VCaP (cell line): ENCODE data around the gene TMEM50A.
"Not testable (repeated sequence)": the region's sequence is repeated elsewhere in the genome, so short reads cannot be mapped to it uniquely, and the experiment has no call there.

Experiments
- H3K27ac ChIP-seq: fragments of 450-650 bp; 2 replicates; pipeline ENCODE4 v1.5.1; 2017
- TF ChIP-seq, protein P1 (sequence below): fragments of 450-650 bp; conservative IDR thresholded peaks from 2 replicates; pipeline ENCODE4 v1.5.1; 2017; ENCODE audit warnings: mild to moderate bottlenecking, moderate library complexity

The TMEM50A gene

DNA sequence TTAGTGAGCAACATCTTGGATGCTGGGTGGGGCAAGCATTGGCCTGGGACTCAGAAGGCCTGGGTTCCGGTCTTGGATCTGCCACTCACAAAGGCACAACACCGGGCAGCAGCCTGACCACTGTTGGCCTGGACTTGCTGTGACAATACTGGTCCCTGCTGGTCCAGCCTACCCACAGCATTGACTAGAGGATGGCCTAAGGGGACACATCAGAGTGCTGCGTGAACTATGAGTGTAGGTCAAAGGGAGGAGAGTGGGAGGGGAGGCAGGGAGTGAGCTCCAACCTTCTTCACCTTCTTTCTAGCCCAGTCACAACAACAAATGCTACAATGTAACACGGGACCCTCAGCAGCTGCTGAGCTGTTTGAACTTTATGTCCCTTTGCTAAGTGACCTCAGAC lies 31.1 kb downstream of the TMEM50A start:
- TF ChIP-seq, protein P1, sequence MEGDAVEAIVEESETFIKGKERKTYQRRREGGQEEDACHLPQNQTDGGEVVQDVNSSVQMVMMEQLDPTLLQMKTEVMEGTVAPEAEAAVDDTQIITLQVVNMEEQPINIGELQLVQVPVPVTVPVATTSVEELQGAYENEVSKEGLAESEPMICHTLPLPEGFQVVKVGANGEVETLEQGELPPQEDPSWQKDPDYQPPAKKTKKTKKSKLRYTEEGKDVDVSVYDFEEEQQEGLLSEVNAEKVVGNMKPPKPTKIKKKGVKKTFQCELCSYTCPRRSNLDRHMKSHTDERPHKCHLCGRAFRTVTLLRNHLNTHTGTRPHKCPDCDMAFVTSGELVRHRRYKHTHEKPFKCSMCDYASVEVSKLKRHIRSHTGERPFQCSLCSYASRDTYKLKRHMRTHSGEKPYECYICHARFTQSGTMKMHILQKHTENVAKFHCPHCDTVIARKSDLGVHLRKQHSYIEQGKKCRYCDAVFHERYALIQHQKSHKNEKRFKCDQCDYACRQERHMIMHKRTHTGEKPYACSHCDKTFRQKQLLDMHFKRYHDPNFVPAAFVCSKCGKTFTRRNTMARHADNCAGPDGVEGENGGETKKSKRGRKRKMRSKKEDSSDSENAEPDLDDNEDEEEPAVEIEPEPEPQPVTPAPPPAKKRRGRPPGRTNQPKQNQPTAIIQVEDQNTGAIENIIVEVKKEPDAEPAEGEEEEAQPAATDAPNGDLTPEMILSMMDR: no peak
- no peak overlapping the region for H3K27ac ChIP-seq

DNA sequence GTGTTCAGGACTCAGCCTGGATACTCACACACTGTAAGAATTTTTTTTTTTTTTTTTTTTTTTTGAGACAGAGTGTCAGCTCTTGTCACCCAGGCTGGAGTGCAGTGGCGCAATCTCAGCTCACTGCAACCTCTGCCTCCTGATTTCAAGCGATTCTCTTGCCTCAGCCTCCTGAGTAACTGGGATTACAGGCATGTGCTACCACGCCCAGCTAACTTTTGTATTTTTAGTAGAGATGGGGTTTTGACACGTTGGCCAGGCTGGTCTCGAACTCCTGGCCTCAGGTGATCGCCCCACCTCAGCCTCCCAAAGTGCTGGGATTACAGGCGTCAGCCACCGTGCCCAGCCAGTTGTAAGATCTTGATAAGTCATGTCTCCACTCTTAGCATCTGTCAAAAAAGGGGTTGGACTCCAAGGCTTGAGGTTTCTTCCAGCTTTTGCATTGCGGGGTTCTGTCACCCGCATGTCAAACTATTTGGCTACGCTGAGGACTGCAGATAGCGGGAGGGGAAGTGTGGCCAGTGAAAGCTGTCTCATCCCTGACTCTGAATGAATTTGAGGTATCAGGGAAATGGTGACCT lies 31.6 kb downstream of the TMEM50A start:
- not testable (repeated sequence) for H3K27ac ChIP-seq

DNA sequence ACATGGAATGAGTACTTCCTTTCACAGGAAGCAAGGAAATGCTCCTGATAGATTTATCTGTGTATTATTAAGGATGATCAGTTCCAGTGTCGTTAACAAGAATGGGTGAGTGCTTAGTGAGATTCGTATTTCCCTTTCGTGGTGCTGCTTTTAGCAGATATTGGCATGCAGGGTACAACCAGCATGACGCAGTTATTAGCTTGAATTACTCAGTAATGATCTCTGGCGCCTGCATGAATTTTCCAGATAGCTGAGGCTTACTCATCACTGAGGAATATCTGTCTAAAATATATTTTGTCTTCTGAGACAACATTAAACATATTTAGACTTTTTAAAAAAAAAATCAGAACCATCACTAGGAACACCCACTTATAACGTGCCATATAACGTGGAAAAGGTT lies 33.6 kb downstream of the TMEM50A start:
- H3K27ac ChIP-seq: not testable (repeated sequence)

DNA sequence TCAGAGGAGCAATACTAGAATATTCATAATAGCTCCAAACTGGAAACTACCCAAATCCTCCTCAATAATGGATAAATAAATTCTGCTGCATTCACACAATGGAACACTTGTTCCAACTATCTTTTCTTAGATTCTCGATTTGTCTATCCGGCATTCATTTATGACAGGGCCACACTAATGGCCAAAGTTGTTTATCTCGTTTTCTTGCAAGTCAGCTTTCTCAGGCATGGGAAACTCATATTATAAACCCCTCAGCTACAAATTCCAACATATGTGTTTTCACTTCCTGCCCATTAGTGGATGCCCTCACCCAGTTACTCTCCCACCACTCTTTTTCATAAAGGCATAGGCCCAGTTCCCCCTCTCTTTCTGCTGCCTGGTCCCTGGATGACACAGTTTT lies 40.2 kb downstream of the TMEM50A start:
- H3K27ac ChIP-seq: not testable (repeated sequence)

DNA sequence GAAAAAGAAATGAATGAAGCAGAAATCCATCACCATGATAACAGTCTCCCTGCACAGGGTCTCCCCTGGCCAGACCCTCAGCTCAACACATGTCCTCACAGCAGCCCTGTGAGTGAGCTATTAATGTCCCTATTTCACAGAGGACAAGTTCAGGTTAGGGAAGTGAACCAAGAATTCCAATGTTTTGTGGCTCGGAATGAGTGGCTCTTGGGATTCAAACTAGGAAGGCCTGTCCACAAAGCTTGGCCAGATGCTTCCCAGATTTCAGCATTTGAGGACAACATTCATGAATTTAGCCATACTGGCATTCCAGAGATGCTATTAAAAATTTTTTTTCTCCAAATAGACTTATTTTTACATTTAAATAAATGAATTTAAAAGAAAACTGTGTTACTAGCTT lies 44.4 kb downstream of the TMEM50A start:
- not testable (repeated sequence) for H3K27ac ChIP-seq

DNA sequence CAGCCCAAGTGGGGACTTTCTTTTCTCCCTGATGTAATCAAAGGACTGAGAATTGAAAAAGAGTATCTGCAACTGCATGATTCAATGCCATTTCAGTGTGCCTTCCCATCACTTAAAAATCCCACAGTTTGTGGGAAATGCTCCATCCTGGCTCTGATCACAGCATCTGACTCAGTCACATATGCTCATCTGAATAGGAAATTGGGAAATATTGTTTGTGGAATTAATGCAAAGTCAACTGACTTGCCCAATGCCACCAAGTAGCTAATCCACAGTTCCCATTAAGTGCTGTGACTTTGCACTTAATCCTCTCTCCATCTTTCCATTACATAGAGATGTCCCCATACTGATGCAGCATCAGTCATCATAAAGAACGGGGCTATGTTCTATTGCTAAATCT lies 45.0 kb downstream of the TMEM50A start:
- H3K27ac ChIP-seq: not testable (repeated sequence)

DNA sequence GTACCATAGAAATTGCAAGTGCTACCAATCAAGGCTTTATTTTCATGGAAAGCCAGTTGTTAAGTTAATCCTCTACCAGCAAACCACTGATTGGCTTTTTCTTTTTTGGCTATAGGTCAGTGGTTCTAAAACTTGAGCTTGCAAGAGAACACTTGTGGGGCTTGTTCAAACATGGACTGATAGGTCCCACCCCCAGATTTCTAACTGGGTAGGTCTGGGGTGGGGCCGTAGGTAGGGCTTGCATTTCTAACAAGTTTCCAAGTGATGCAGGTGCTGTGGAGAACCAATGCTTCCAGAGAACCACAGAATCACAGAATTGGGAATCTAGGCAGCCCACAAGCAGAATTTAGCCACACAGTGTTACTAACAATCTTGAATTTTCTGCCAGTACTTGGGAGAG lies 45.7 kb downstream of the TMEM50A start:
- H3K27ac ChIP-seq: not testable (repeated sequence)

DNA sequence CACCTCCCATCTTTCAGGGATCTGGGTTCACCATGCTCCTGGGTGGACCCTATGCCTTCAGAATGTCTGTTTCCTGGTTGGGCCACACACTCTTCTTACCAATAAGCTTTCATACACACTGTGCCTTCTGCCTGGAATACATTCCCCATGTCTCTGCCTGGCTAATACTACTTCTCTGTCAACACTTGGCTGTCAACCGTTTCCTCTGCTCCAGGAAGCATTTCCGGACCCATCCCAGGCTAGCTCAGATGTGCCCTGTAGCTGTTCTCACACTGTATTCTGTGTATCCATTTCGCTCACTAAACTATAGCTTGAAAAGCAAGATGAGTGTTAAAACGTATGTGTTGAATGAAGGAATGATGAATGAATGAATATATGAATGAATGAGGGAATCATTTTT lies 49.0 kb downstream of the TMEM50A start:
- not testable (repeated sequence) for H3K27ac ChIP-seq

DNA sequence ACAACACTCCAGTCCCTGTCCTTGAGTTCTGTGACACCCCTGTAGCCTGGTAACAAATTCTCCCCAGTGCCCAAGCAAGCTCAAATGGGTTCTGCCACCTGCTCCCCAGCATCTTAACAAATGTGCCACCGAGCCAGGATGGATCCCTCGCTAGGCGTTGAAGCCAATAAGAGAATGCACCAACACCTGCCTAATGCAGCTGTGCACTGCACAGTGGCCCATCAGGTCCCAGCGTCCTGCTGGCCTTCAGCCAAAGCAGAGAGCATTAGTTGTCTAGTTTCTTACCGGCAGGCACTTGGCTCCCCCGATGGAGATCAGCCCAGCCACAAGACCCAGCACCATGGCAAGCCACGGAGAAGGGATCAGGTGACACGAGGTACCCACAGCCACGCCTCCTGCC lies 50.6 kb downstream of the TMEM50A start:
- H3K27ac ChIP-seq: not testable (repeated sequence)

DNA sequence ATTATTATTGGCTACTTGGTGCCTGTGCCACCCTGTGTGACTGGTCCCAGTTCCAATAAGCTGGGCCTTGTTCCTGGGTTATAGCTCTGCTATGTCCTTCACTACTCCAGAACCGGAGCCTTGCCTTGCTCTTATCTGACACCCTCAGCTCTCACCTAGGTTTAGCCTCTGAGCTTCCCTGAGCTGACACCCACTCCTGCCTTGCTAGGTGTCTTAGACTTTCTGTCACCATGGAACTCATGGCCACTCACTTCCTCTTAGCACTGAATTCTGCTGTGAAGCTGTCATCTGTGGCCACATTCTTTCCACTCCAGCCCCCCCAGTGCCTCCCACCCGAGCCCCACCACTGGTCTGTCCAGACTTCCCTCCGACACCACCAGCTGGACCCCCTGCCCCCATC lies 51.6 kb downstream of the TMEM50A start:
- H3K27ac ChIP-seq: not testable (repeated sequence)

DNA sequence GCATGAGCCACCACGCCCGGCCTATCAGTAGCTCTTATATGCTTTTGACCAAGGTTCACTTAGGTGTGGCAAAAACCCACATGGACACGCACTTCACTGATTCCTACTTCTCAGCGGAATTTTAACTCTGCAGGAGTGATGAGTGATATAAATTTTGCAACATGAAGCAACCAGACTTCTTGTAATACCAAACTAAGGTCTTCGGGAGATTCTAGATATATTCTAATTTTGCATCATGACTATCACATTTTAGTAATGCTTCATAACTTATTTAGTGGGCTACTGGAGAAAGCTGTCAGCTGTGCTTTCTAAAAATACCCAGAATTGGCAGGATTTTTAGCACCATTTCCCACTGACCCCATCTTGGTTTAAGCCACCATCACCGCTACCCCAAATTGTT lies 54.7 kb downstream of the TMEM50A start:
- H3K27ac ChIP-seq: no peak overlapping the region
- TF ChIP-seq, protein P1: no peak

DNA sequence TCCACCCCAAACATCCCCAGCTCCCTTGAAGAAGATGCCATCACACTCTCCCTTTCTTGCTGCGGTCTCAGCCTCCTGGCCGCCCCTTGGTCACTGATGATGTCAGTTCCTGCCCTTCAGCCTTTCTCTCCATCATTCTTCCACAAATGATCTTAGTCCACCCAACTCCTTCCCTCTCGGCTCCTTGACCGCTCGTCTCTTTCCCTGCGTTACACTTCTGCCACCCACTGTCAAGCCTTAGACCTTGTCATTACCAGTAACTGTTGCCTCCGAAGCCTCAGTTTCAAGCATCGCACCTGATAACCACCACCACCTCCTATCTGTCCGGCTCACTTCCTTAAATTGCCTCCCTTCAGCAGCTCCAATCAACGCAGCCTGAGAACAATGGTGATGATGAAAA lies 59.4 kb downstream of the TMEM50A start:
- TF ChIP-seq, protein P1: peak; percentile 45
- not testable (repeated sequence) for H3K27ac ChIP-seq

DNA sequence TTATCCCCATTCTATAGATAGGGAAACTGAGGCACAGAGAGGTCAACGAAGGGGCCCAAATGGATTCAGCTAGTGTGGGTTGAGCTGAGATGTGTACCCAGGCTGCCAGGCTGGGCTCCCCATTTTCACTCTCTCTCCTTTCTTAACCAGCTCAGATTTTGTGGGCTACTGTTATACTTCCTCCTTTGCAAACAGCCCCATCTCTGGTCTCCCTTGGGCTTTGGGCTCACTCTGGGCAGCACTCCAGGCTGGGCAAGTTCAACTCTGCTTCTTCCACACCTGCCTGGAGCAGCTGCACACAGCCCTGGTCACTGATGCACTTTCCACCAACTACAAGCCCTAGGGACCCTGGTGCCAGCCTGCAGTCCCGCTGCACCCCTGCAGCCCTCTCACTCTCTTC lies 59.9 kb downstream of the TMEM50A start:
- H3K27ac ChIP-seq: not testable (repeated sequence)
